PC-9 (cell line): ENCODE data around the gene SLC26A4. TPM values are rescaled to one million over a fixed set of nuclear protein-coding genes. Genes with fewer than 3 reads are reported as not detected.

Experiments used
- BruUV-seq: library from RNA; stranded (reverse); fragments of 400-500 nt; replicated peaks from 2 replicates; lab custom pipeline; 2021; lab: Mats Ljungman, UMichigan
- CTCF ChIA-PET: fragments of 300-600 bp; sonication (Branson Sonifier 250); formaldehyde crosslinking; loops from one replicate; lab custom pipeline; 2022; ENCODE audit warnings: antibody characterized with exemption; lab: Charles Lee
- POLR2A ChIA-PET: fragments of 300-600 bp; sonication (Branson Sonifier 250); formaldehyde crosslinking; loops from one replicate; lab custom pipeline; 2022; ENCODE audit warnings: antibody characterized with exemption; ENCODE audit not compliant: unreplicated experiment; lab: Charles Lee
- DNase-seq, 2 experiments: peaks; one replicate each; pipeline versions ENCODE4 v3.0.0 to v3.0.0-alpha.2; 2015 to 2022; ENCODE audit warnings: mixed read lengths in 1 of 2
- H2AFZ ChIP-seq: fragments of 200-600 bp; sonication (generic); 2 replicates; pipeline ENCODE4 v1.8.1; 2017; ENCODE audit warnings: antibody characterized with exemption
- H3F3A ChIP-seq: fragments of 200-600 bp; sonication (generic); 2 replicates; pipeline ENCODE4 v1.8.1; 2017; ENCODE audit warnings: antibody characterized with exemption, mild to moderate bottlenecking, low read depth; ENCODE audit not compliant: insufficient read depth
- H3K27ac ChIP-seq: fragments of 200-600 bp; sonication (generic); 2 replicates; pipeline ENCODE4 v1.6.1; 2016; ENCODE audit warnings: mixed run types
- H3K27me3 ChIP-seq: fragments of 200-600 bp; sonication (generic); 2 replicates; pipeline ENCODE4 v1.6.1; 2016; ENCODE audit warnings: low read depth, mixed run types; ENCODE audit not compliant: insufficient read depth
- H3K36me3 ChIP-seq: fragments of 200-600 bp; sonication (generic); 2 replicates; pipeline ENCODE4 v1.6.1; 2016; ENCODE audit warnings: low read depth, mixed run types
- H3K4me1 ChIP-seq: fragments of 200-600 bp; sonication (generic); replicated peaks from 2 replicates; pipeline ENCODE4 v1.6.1; 2016; ENCODE audit warnings: mixed run types; ENCODE audit not compliant: insufficient read depth
- H3K4me2 ChIP-seq: fragments of 200-600 bp; sonication (generic); 2 replicates; pipeline ENCODE4 v1.6.1; 2017; ENCODE audit warnings: mixed run types
- H3K4me3 ChIP-seq: fragments of 200-600 bp; sonication (generic); 2 replicates; pipeline ENCODE4 v1.6.1; 2016; ENCODE audit warnings: mixed run types
- H3K79me2 ChIP-seq: fragments of 200-600 bp; sonication (generic); 2 replicates; pipeline ENCODE4 v1.6.1; 2017; ENCODE audit warnings: low read depth, mixed run types
- H3K9me2 ChIP-seq: fragments of 200-600 bp; sonication (generic); 2 replicates; pipeline ENCODE4 v1.8.1; 2017; ENCODE audit warnings: mild to moderate bottlenecking; ENCODE audit not compliant: insufficient read depth
- H3K9me3 ChIP-seq: fragments of 200-600 bp; sonication (generic); 2 replicates; pipeline ENCODE4 v1.8.1; 2016; ENCODE audit warnings: low read depth; ENCODE audit not compliant: insufficient read depth
- H4K20me1 ChIP-seq: fragments of 200-600 bp; sonication (generic); 2 replicates; pipeline ENCODE4 v1.8.1; 2017; ENCODE audit not compliant: insufficient read depth
- EZH2 ChIP-seq: fragments of 200-600 bp; sonication (generic); IDR thresholded peaks from 2 replicates; pipeline ENCODE4 v1.8.0; 2017; ENCODE audit warnings: antibody characterized with exemption, low read depth
- intact Hi-C: fragments of 100-400 bp; cut with micrococcal nuclease; formaldehyde crosslinking; loops from one replicate; pipeline ENCODE4 v1.10.0; 2022; ENCODE audit not compliant: unreplicated experiment
- total RNA-seq: library from RNA; stranded (reverse); gene quantifications from 2 replicates; pipeline ENCODE4 v1.2.3, GENCODE V29; 2021
- TF ChIP-seq, protein P1 (sequence below): fragments of 200-600 bp; sonication (generic); conservative IDR thresholded peaks from 2 replicates; pipeline ENCODE4 v1.6.1; 2017; ENCODE audit warnings: mixed run types, antibody characterized with exemption, mild to moderate bottlenecking, moderate library complexity

The SLC26A4 gene
- total RNA-seq, 1 experiment from 2014 or later = 1.7 TPM

DNA sequence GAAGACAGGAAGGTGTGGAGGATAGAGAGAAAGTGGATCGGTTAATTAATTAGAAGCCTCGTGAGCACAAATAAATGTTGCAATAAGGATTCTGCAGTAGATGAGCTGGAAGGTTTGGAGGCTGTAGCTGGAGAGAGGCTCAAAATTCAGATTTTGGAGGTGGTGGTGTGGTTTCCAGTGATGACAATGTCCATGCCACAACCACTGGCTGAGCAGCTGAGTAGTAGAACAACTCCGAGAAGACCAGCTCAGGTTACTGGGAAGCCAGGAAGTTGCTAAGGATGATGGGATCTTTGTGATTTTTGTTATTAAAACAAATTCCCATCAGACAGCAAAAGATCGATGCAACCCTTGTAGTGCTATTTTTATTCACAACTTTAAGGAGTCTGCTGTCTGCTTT, 7.7 kb downstream of the SLC26A4 start:
- no peaks in the 10 kb centered on the region for H3K27me3 ChIP-seq
- no peak overlapping the region for H3K27ac ChIP-seq
- no peaks in the 10 kb centered on the region for H3K36me3 ChIP-seq
- H4K20me1 ChIP-seq = no peaks in the 10 kb centered on the region
- ChIA-PET CTCF (no interaction called here), POLR2A (no interaction called here)
- no peaks in the 10 kb centered on the region for H3K9me3 ChIP-seq
- no peaks in the 10 kb centered on the region for H3F3A ChIP-seq
- no peak for DNase-seq
- TF ChIP-seq, protein P1, sequence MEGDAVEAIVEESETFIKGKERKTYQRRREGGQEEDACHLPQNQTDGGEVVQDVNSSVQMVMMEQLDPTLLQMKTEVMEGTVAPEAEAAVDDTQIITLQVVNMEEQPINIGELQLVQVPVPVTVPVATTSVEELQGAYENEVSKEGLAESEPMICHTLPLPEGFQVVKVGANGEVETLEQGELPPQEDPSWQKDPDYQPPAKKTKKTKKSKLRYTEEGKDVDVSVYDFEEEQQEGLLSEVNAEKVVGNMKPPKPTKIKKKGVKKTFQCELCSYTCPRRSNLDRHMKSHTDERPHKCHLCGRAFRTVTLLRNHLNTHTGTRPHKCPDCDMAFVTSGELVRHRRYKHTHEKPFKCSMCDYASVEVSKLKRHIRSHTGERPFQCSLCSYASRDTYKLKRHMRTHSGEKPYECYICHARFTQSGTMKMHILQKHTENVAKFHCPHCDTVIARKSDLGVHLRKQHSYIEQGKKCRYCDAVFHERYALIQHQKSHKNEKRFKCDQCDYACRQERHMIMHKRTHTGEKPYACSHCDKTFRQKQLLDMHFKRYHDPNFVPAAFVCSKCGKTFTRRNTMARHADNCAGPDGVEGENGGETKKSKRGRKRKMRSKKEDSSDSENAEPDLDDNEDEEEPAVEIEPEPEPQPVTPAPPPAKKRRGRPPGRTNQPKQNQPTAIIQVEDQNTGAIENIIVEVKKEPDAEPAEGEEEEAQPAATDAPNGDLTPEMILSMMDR = no peak
- TF ChIP-seq EZH2 = no peak
- H3K4me1 ChIP-seq = no peaks in the 10 kb centered on the region
- no peak overlapping the region for H3K4me2 ChIP-seq
- no TSS peak for BruUV-seq
- no peaks in the 10 kb centered on the region for H3K79me2 ChIP-seq
- H2AFZ ChIP-seq = no peak overlapping the region
- intact Hi-C loops = no loop called here
- H3K9me2 ChIP-seq = no peaks in the 10 kb centered on the region; the same call in 1 of the 2 replicates
- no peak overlapping the region for H3K4me3 ChIP-seq

GRCh38 chr7:107672183-107672582, 11.6 kb downstream of the SLC26A4 start:
- no peaks in the 10 kb centered on the region for H3K27me3 ChIP-seq
- TF ChIP-seq EZH2 = no peak
- TF ChIP-seq, protein P1 = no peak
- H3K4me3 ChIP-seq = no peak overlapping the region
- no peak overlapping the region for H2AFZ ChIP-seq
- H3K4me1 ChIP-seq = no peaks in the 10 kb centered on the region
- no peaks in the 10 kb centered on the region for H4K20me1 ChIP-seq
- no TSS peak for BruUV-seq
- no peak for DNase-seq
- CTCF ChIA-PET = no interaction called here
- no peaks in the 10 kb centered on the region for H3K79me2 ChIP-seq
- no peaks in the 10 kb centered on the region for H3K36me3 ChIP-seq
- no peaks in the 10 kb centered on the region for H3K9me2 ChIP-seq
- intact Hi-C loops = no loop called here
- no peaks in the 10 kb centered on the region for H3F3A ChIP-seq
- H3K4me2 ChIP-seq = no peak overlapping the region
- POLR2A ChIA-PET = no interaction called here
- no peaks in the 10 kb centered on the region for H3K9me3 ChIP-seq
- H3K27ac ChIP-seq = no peak overlapping the region

GRCh38 chr7:107676249-107676648, 15.6 kb downstream of the SLC26A4 start:
- TF ChIP-seq EZH2 = no peak
- TF ChIP-seq, protein P1 = no peak
- Histone ChIP-seq H3F3A (0 out of 2 replicates have a peak, but pooled peaks cover 3% of the 10 kb centered on the region), H3K36me3 (no peaks in the 10 kb centered on the region), H3K27me3 (no peaks in the 10 kb centered on the region), H3K4me2 (no peak overlapping the region), H3K4me1 (no peaks in the 10 kb centered on the region; the same call in 1 of the 2 replicates), H3K9me2 (no peaks in the 10 kb centered on the region), H4K20me1 (no peaks in the 10 kb centered on the region), H2AFZ (no peak overlapping the region), H3K27ac (no peak overlapping the region), H3K9me3 (no peaks in the 10 kb centered on the region), H3K4me3 (no peak overlapping the region), H3K79me2 (no peaks in the 10 kb centered on the region)
- ChIA-PET CTCF (no interaction called here), POLR2A (no interaction called here)
- no TSS peak for BruUV-seq
- DNase-seq = no peak
- intact Hi-C loops = no loop called here
